IMR-90 (cell line): ENCODE results near the gene KDELR1. TPM values are rescaled to one million over a fixed set of nuclear protein-coding genes. Genes with fewer than 3 reads are reported as not detected.

ENCODE experiments used
- ATAC-seq: fragments of 200-7000 bp; cut with Tn5 transposase; 2 replicates; pipeline ENCODE4 v1.9.1; 2020; ENCODE audit warnings: low read depth, mild to moderate bottlenecking, moderate library complexity
- BruUV-seq: library from RNA; stranded (reverse); fragments of 400-500 nt; replicated peaks from 2 replicates; lab custom pipeline; 2021; lab: Mats Ljungman, UMichigan
- CTCF ChIA-PET: fragments of 300-600 bp; formaldehyde crosslinking; extraction: SDS; loops from one replicate; lab custom pipeline; 2021; ENCODE audit warnings: antibody characterized with exemption; lab: Yijun Ruan, JAX
- POLR2A ChIA-PET: fragments of 300-600 bp; sonication (Branson Sonifier 250); formaldehyde crosslinking; loops from one replicate; lab custom pipeline; 2022; ENCODE audit warnings: antibody characterized with exemption; ENCODE audit not compliant: unreplicated experiment; lab: Charles Lee
- DNase-seq: peaks from one replicate; pipeline ENCODE4 v3.0.0; 2013
- H2AFZ ChIP-seq: replicated peaks from 2 replicates; pipeline ENCODE3; 2013; ENCODE audit warnings: low read length, mild to moderate bottlenecking; ENCODE audit not compliant: poor library complexity
- H2AK5ac ChIP-seq: 2 replicates; pipeline ENCODE4 v1.6.1; 2013; ENCODE audit warnings: low read depth, low read length, inconsistent platforms
- H2AK9ac ChIP-seq: replicated peaks from 2 replicates; pipeline ENCODE3; 2013; ENCODE audit warnings: mild to moderate bottlenecking, low read depth, low read length, moderate library complexity; ENCODE audit not compliant: poor library complexity
- H2BK120ac ChIP-seq: 2 replicates; pipeline ENCODE4 v1.6.1; 2013; ENCODE audit warnings: low read depth, low read length, inconsistent platforms
- H2BK15ac ChIP-seq: 3 replicates; pipeline ENCODE4 v1.6.1; 2013; ENCODE audit warnings: low read depth, low read length, inconsistent platforms
- H2BK20ac ChIP-seq: 2 replicates; pipeline ENCODE4 v1.6.1; 2013; ENCODE audit warnings: low read depth, mild to moderate bottlenecking, inconsistent platforms, low read length, moderate library complexity
- H2BK5ac ChIP-seq: 2 replicates; pipeline ENCODE4 v1.6.1; 2013; ENCODE audit warnings: mild to moderate bottlenecking, low read depth, low read length, inconsistent platforms; ENCODE audit not compliant: poor library complexity, severe bottlenecking
- H3K14ac ChIP-seq: replicated peaks from 2 replicates; pipeline ENCODE4 v1.6.1; 2013; ENCODE audit warnings: low read depth, low read length, inconsistent platforms
- H3K18ac ChIP-seq: 2 replicates; pipeline ENCODE4 v1.6.1; 2013; ENCODE audit warnings: low read depth, low read length, control low read depth
- H3K23ac ChIP-seq: 2 replicates; pipeline ENCODE4 v1.6.1; 2013; ENCODE audit warnings: low read depth, low read length, inconsistent platforms
- H3K27ac ChIP-seq: 2 replicates; pipeline ENCODE4 v1.5.1; 2013; ENCODE audit warnings: mild to moderate bottlenecking, control low read depth, low read length; ENCODE audit not compliant: insufficient read depth
- H3K27me3 ChIP-seq: 2 replicates; pipeline ENCODE4 v1.6.1; 2013; ENCODE audit warnings: low read length; ENCODE audit not compliant: control insufficient read depth, insufficient read depth
- H3K36me3 ChIP-seq: 2 replicates; pipeline ENCODE4 v1.6.1; 2013; ENCODE audit warnings: low read length, mixed read lengths; ENCODE audit not compliant: control insufficient read depth, insufficient read depth
- H3K4ac ChIP-seq: 2 replicates; pipeline ENCODE4 v1.6.1; 2013; ENCODE audit warnings: low read depth, low read length, inconsistent platforms
- H3K4me1 ChIP-seq: 2 replicates; pipeline ENCODE4 v1.6.1; 2013; ENCODE audit warnings: low read length, mixed read lengths; ENCODE audit not compliant: control insufficient read depth, insufficient read depth
- H3K4me2 ChIP-seq: 2 replicates; pipeline ENCODE4 v1.6.1; 2013; ENCODE audit warnings: low read depth, mild to moderate bottlenecking, control low read depth, low read length, moderate library complexity
- H3K4me3 ChIP-seq: 2 replicates; pipeline ENCODE4 v1.5.1; 2013; ENCODE audit warnings: low read depth, mild to moderate bottlenecking, control low read depth, low read length, moderate library complexity; ENCODE audit not compliant: insufficient read depth
- H3K56ac ChIP-seq: 2 replicates; pipeline ENCODE4 v1.6.1; 2013; ENCODE audit warnings: low read length, inconsistent platforms; ENCODE audit not compliant: insufficient read depth; ENCODE audit errors: extremely low read depth
- H3K79me1 ChIP-seq, 2 experiments: 2 replicates each; pipeline ENCODE4 v1.6.1; 2013; ENCODE audit warnings: low read length in 2 of 2, inconsistent platforms in 1 of 2, low read depth in 1 of 2
- H3K9ac ChIP-seq: 2 replicates; pipeline ENCODE4 v1.6.1; 2013; ENCODE audit warnings: low read depth, low read length, control low read depth
- H3K9me1 ChIP-seq: 2 replicates; pipeline ENCODE4 v1.6.1; 2013; ENCODE audit warnings: low read length, inconsistent platforms; ENCODE audit not compliant: insufficient read depth
- H3K9me3 ChIP-seq: 2 replicates; pipeline ENCODE4 v1.6.1; 2013; ENCODE audit warnings: low read length; ENCODE audit not compliant: control insufficient read depth, insufficient read depth
- H4K20me1 ChIP-seq: 2 replicates; pipeline ENCODE4 v1.6.1; 2013; ENCODE audit warnings: low read length, inconsistent platforms; ENCODE audit not compliant: insufficient read depth
- H4K5ac ChIP-seq: 2 replicates; pipeline ENCODE4 v1.6.1; 2013; ENCODE audit warnings: mild to moderate bottlenecking, low read depth, low read length, control low read depth
- H4K8ac ChIP-seq, 2 experiments: 2 replicates each; pipeline ENCODE4 v1.6.1; 2013; ENCODE audit warnings: low read depth in 2 of 2, low read length in 2 of 2, control low read depth in 1 of 2, inconsistent platforms in 1 of 2
- H4K91ac ChIP-seq: 2 replicates; pipeline ENCODE4 v1.6.1; 2013; ENCODE audit warnings: low read depth, low read length, inconsistent platforms; ENCODE audit not compliant: insufficient read depth
- BHLHE40 ChIP-seq: fragments of 150-350 bp; IDR thresholded peaks from 2 replicates; pipeline ENCODE4 v1.6.1; 2016; ENCODE audit warnings: mild to moderate bottlenecking, low read depth, low read length
- CEBPB ChIP-seq: IDR thresholded peaks from 2 replicates; pipeline ENCODE4 v1.6.1; 2012; ENCODE audit warnings: low read depth, low read length, improper control_type of control experiment
- CHD1 ChIP-seq: IDR thresholded peaks from 2 replicates; pipeline ENCODE4 v1.6.1; 2012; ENCODE audit warnings: low read depth, low read length, improper control_type of control experiment
- FOS ChIP-seq: fragments of 150-350 bp; IDR thresholded peaks from 2 replicates; pipeline ENCODE4 v1.6.1; 2016; ENCODE audit warnings: low read depth, low read length
- MAZ ChIP-seq: IDR thresholded peaks from 2 replicates; pipeline ENCODE4 v1.6.1; 2012; ENCODE audit warnings: low read depth, mild to moderate bottlenecking, low read length, improper control_type of control experiment, moderate library complexity, borderline replicate concordance
- MXI1 ChIP-seq: IDR thresholded peaks from 2 replicates; pipeline ENCODE4 v1.6.1; 2012; ENCODE audit warnings: low read depth, mild to moderate bottlenecking, low read length, moderate library complexity, borderline replicate concordance
- NFE2L2 ChIP-seq: fragments of 150-350 bp; IDR thresholded peaks from 2 replicates; pipeline ENCODE4 v1.6.1; 2016; ENCODE audit warnings: low read depth, mild to moderate bottlenecking, low read length
- RAD21 ChIP-seq: IDR thresholded peaks from 2 replicates; pipeline ENCODE4 v1.6.1; 2012; ENCODE audit warnings: low read length, improper control_type of control experiment
- RCOR1 ChIP-seq: IDR thresholded peaks from 2 replicates; pipeline ENCODE4 v1.6.1; 2012; ENCODE audit warnings: mild to moderate bottlenecking, low read length, improper control_type of control experiment; ENCODE audit not compliant: insufficient replicate concordance
- RFX5 ChIP-seq: IDR thresholded peaks from 2 replicates; pipeline ENCODE4 v1.8.0; 2012; ENCODE audit warnings: low read depth, mild to moderate bottlenecking, low read length, moderate library complexity
- SMC3 ChIP-seq: fragments of 150-350 bp; IDR thresholded peaks from 2 replicates; pipeline ENCODE4 v1.6.1; 2016; ENCODE audit warnings: low read depth, mild to moderate bottlenecking, antibody characterized with exemption, low read length, moderate library complexity
- WGBS, 2 experiments: methylation state at CpG; one replicate each; pipeline versions ENCODE4 v1.1.5 to v1.1.7; 2013; ENCODE audit warnings: missing lambda C conversion rate in 2 of 2; ENCODE audit not compliant: insufficient read length in 1 of 2; ENCODE audit errors: extremely low coverage in 2 of 2; 5-methylcytosine and 5-hydroxymethylcytosine counted together
- dilution Hi-C: fragments of 300-500 bp; cut with HindIII; formaldehyde crosslinking; loops from one replicate; pipeline ENCODE4 v1.14.3; 2018; ENCODE audit warnings: low sequenced_read_pairs; ENCODE audit not compliant: unreplicated experiment
- in situ Hi-C: fragments of 300-500 bp; cut with MboI; formaldehyde crosslinking; loops from 3 replicates; pipeline ENCODE4 v1.14.3; 2019; ENCODE audit warnings: low sequenced_read_pairs, inconsistent platforms, mixed read lengths
- intact Hi-C: fragments of 100-400 bp; cut with micrococcal nuclease; formaldehyde crosslinking; loops from 2 replicates; pipeline ENCODE4 v1.10.0; 2022
- polyA plus RNA-seq, 3 experiments: library from polyadenylated mRNA; depleted of rRNA; stranded (reverse); fragments of >200 nt; gene quantifications; 2 replicates each; pipeline ENCODE4 v1.2.3, GENCODE V29; 2012; ENCODE audit warnings: low replicate concordance in 1 of 3
- total RNA-seq: library from RNA; depleted of rRNA; stranded (reverse); fragments of >200 nt; gene quantifications from 2 replicates; pipeline ENCODE4 v1.2.3, GENCODE V29; 2012
- TF ChIP-seq, protein P1 (sequence below): conservative IDR thresholded peaks from 2 replicates; pipeline ENCODE4 v1.5.1; 2012; ENCODE audit warnings: mild to moderate bottlenecking, low read depth, low read length, improper control_type of control experiment
- TF ChIP-seq, protein P2 (sequence below): fragments of 150-350 bp; IDR thresholded peaks from 2 replicates; pipeline ENCODE4 v1.6.1; 2016; ENCODE audit warnings: low read depth, mild to moderate bottlenecking, low read length, moderate library complexity, borderline replicate concordance

Gene KDELR1
- total and polyA plus RNA-seq, 2 of the 4 experiments (the other 2 are of a cell fraction), result 58.8 to 180 TPM

DNA sequence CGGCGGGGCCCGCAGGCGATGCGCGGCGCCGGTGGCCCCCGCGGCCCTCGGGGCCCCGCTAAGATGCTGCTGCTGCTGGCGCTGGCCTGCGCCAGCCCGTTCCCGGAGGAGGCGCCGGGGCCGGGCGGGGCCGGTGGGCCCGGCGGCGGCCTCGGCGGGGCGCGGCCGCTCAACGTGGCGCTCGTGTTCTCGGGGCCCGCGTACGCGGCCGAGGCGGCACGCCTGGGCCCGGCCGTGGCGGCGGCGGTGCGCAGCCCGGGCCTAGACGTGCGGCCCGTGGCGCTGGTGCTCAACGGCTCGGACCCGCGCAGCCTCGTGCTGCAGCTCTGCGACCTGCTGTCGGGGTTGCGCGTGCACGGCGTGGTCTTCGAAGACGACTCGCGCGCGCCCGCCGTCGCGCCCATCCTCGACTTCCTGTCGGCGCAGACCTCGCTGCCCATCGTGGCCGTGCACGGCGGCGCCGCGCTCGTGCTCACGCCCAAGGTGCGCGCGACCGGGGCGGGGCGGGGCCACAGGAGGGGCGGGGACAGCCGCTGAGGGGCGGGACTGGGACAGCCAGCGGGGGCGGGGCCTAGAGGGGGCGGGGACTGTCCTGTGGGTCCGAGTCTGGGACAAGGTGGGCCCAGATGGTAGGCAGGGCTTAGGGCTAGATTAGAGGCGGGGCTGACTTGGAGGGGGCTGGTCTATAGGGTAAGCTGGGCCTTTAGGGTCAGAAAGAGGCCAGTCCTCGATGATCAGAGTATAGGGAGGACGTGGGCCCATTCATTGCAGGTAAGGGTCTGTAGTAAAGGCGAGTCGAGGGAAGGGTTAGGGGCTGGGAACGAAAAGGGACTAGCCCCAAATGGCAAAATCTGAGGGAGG lies 7.3 kb upstream of the KDELR1 start:
- Histone ChIP-seq H4K20me1 (no peaks in the 10 kb centered on the region; the same call in 1 of the 2 replicates), H3K14ac (no peak overlapping the region), H4K91ac (no peak overlapping the region), H3K18ac (no peak overlapping the region), H3K23ac (no peak overlapping the region), H3K36me3 (no peaks in the 10 kb centered on the region), H2BK5ac (no peak overlapping the region), H3K4ac (peak overlapping the region; percentile 83; the same call in 1 of the 2 replicates), H3K9ac (no peak overlapping the region), H3K4me2 (peak overlapping the region; percentile 56; the same call in 1 of the 2 replicates), H3K9me1 (peaks cover 3% of the 10 kb centered on the region; the same call in 1 of the 2 replicates), H2AK9ac (no peak overlapping the region), H2BK120ac (no peak overlapping the region), H3K4me1 (peaks cover 4% of the 10 kb centered on the region; the same call in 1 of the 2 replicates), H3K9me3 (no peaks in the 10 kb centered on the region), H3K27ac (no peak overlapping the region), H2AK5ac (peak overlapping the region; percentile 43), H3K56ac (no peak overlapping the region), H3K27me3 (peaks cover 44% of the 10 kb centered on the region), H3K79me1 (no peaks in the 10 kb centered on the region), H4K5ac (no peak overlapping the region), H2BK15ac (no peak overlapping the region), H4K8ac (peak overlapping the region in 1 of 2 experiments; percentile 79; a peak in 3 of 4 replicates), H3K4me3 (peak overlapping the region; percentile 42), H2BK20ac (no peak overlapping the region), H2AFZ (peak overlapping the region; percentile 90)
- dilution Hi-C loops, result no loop called here
- no TSS peak for BruUV-seq
- in situ Hi-C loops, result no loop called here
- ChIA-PET CTCF (no interaction called here), POLR2A (no interaction called here)
- ATAC-seq (peak; percentile 48), DNase-seq (peak; percentile 41)
- WGBS, 2 experiments, result 15% methylated on average over 57 of the region's 104 CpGs; no CpG with 5 or more reads in 1 of the 2 experiments
- intact Hi-C loops, result loop anchor here (10.0 kb wide), 1 partner anchor 74 kb away; the partner anchor contains the start of gene EMP3
- no peak for TF ChIP-seq BHLHE40
- TF ChIP-seq, protein P1, sequence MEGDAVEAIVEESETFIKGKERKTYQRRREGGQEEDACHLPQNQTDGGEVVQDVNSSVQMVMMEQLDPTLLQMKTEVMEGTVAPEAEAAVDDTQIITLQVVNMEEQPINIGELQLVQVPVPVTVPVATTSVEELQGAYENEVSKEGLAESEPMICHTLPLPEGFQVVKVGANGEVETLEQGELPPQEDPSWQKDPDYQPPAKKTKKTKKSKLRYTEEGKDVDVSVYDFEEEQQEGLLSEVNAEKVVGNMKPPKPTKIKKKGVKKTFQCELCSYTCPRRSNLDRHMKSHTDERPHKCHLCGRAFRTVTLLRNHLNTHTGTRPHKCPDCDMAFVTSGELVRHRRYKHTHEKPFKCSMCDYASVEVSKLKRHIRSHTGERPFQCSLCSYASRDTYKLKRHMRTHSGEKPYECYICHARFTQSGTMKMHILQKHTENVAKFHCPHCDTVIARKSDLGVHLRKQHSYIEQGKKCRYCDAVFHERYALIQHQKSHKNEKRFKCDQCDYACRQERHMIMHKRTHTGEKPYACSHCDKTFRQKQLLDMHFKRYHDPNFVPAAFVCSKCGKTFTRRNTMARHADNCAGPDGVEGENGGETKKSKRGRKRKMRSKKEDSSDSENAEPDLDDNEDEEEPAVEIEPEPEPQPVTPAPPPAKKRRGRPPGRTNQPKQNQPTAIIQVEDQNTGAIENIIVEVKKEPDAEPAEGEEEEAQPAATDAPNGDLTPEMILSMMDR, result no peak
- TF ChIP-seq, protein P2, sequence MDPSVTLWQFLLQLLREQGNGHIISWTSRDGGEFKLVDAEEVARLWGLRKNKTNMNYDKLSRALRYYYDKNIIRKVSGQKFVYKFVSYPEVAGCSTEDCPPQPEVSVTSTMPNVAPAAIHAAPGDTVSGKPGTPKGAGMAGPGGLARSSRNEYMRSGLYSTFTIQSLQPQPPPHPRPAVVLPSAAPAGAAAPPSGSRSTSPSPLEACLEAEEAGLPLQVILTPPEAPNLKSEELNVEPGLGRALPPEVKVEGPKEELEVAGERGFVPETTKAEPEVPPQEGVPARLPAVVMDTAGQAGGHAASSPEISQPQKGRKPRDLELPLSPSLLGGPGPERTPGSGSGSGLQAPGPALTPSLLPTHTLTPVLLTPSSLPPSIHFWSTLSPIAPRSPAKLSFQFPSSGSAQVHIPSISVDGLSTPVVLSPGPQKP, result no peak
- TF ChIP-seq SMC3, result no peak
- TF ChIP-seq CEBPB, result no peak
- TF ChIP-seq CHD1, result no peak
- TF ChIP-seq RAD21, result no peak
- TF ChIP-seq MXI1, result no peak
- no peak for TF ChIP-seq RFX5
- TF ChIP-seq RCOR1, result no peak
- TF ChIP-seq FOS, result no peak
- TF ChIP-seq MAZ, result no peak
- no peak for TF ChIP-seq NFE2L2
